Inflammatory macrophage treated with lipopolysaccharide for 4 hours (primary cell): ENCODE data around the gene ADGRG1.
A peak's percentile ranks its signal among the peaks of the same experiment; 100 is the strongest.

ENCODE experiments used
- DNase-seq: peaks from one replicate; pipeline ENCODE4 v3.0.0-alpha.2; 2020

The ADGRG1 gene

GRCh38 chr16:57687363-57687929 is 59.0 kb downstream of the ADGRG1 start:
- DNase-seq: peak; percentile 32

- DNase-seq: no peak
Observed at GRCh38 chr16:57688487-57688986, 60.1 kb downstream of the ADGRG1 start.

GRCh38 chr16:57688987-57689761 is 60.7 kb downstream of the ADGRG1 start:
- no peak for DNase-seq

DNA sequence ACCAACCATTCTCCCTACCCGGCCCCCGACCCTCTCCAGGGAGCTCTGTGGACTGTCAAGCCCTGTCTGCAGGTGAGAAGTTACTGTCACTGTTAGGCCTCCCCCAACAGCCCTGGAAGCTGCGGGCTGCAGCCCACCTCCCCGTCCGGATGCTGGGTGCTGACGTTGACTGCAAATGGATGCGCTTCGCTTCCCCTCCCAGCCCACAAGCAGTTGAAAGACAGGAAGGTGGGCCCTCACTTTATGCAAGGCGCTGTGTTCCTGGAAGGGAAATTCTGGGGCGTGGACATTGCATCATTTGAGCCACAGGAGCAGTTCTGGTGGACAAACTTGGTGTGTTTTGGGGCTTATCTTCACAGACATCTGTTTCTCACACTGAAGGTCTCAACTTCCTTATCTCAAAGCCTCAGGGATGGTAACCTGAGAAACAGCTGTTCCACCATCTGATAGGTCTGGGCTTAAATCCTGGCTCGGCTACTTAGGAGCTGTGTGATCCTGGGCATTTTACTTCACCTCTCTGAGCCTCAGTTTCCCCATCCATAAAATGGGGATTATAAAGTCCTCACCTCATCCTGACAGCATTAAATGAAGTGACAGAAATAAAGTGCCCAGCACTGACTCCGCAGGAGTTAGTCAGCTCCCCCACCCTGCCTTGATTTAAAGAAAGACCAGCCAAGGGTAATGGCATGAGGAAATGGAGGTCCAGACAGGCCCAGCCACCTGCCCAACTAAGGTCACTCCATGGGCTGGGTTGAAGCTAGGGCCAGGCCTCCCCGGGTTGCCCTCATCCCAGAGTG is 61.5 kb downstream of the ADGRG1 start:
- peak; percentile 41 for DNase-seq

GRCh38 chr16:57690782-57691471 is 62.5 kb downstream of the ADGRG1 start:
- peak; percentile 43 for DNase-seq

GRCh38 chr16:57692636-57693035 is 64.2 kb downstream of the ADGRG1 start:
- no peak for DNase-seq

- DNase-seq: no peak
Observed at GRCh38 chr16:57693550-57693949, 65.1 kb downstream of the ADGRG1 start.

DNA sequence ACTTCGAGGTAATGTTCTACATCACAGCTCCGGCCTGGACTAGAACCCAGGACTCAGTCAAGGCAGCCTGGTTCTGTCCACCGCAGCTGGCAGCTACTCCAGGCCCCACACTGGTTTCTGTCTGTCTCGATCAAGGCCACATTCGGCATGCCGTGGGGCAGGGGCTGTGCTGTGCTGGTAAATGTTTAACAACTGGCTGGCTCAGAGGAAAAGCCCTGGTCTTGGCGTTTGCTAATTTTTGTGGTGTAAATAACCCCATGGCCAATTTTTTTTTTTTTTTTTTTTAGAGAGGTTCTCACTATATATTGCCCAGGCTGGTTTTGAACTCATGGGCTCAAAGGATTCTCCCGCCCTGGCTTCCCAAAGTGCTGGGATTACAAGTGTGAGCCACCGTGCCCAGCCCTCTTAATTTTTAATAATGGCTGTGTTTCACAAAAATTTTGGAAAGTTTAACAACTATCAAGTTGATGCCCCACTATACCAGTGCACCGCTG is 65.8 kb downstream of the ADGRG1 start:
- DNase-seq: no peak

DNA sequence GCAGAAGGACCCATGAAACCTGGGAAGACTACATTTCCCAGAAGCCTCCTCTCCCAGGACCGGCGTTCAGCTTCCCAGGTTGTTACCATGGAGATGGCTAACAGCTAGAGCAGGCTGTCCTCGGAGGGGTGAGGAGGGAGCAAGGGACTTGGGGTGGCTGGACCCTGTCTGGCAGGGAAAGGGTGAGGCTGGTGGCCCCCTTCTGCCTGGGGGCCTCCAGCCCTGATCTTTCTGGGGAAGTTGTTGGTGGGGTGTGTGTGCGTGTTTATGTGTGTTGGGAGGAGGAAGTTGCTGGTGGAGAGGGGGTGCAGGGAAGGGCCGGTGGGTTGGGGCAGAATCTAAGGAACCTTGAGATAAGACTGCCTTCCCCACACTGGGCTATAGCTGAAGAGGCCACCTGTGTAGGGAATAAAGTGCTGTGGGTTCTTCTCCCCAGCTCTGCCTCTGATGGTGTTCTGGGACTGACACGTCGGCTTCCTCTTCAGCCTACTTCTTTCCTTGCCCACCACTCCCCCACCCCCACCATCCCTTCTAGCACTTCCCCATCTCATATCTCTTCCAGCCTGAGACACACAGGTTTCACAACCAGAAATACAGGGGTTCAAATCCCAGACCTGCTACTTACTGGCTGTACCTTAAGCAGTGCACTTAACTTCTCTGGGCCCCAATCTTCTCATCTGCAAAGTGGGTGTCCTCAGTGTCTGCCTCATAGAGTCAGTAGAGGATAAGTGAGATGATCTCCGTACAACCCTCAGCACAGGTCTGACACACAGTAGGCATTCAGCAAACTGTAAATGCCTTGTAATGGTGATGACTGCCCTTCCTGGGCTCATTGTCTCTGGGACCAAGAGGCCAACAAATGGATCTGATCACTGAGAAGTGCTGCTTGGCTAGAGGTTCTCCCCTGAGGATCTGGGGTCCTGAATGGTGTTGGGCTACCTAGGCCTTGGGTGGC is 66.6 kb downstream of the ADGRG1 start, which contains the start of gene DRC7:
DRC7 (plus strand) TSS at position 82 of the 955 bp plus-strand sequence. CDS start 3,144 bp downstream, outside the sequence.
- peak; percentile 62 for DNase-seq

DNA sequence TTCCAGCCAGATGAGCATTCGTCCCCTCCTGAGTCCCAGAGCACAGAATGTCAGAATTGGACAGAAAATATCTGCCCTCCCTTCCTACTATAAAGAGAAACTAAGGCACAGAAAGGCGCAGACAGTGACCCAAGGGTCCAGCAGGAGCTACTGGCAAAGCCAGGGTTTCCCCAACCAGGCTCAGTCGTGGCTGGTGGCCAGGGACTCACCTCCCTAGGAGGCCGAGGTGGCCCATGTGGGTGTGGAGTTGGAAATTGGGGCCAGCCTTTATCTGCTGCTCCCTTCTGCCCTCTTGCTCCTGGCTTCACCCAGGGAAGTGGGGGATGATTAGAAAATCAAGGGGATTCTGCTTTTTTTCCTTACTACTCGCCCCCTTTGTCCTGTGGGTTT is 67.2 kb downstream of the ADGRG1 start:
- no peak for DNase-seq

- DNase-seq: no peak
Observed at GRCh38 chr16:57696240-57696639, 67.8 kb downstream of the ADGRG1 start.

DNA sequence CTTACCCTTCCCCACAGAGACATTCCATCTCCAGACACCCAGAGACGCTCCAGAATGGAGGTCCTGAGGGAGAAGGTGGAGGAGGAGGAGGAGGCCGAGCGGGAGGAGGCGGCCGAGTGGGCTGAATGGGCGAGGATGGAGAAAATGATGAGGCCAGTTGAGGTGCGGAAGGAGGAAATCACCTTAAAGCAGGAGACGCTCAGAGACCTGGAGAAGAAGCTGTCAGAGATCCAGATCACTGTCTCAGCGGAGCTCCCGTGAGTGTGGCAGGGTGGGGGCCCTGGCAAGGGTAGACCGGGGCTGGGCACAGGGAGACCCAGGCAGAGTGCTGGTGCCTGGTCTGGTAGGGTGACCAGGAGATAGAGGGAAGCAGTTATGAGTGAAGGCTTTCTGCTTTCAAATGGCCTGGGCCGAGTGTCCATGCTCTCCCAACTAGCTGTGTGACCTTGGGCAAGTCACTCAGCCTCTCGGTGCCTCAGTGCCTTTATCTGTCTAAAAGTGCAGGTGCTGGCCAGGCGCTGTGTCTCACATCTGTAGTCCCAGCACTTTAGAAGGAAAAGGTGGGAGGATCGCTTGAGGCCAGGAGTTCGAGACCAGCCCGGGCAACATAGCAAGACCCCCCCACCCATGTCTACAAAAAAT is 69.6 kb downstream of the ADGRG1 start:
- no peak for DNase-seq

- DNase-seq: no peak
Observed at GRCh38 chr16:57698812-57699405, 70.5 kb downstream of the ADGRG1 start.

DNA sequence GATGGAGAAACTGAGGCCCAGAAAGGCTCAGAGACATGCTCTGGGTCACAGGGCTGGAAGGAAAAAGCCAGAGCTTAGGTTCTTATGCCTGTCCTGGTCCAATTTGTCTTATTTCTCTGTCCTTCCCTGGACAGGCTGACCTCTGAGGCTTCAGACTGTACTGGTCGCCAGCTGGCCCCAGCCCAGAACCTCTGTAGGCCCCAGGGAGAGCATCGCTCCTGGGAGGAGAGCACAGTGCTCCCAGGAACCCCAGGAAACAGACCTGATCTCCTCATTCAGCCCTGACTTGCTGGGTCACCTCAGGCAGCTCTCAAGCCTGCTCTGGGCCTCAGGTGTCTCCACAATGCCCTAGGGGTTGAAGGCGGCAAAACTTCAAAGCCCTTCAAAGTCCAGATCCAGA is 71.1 kb downstream of the ADGRG1 start:
- no peak for DNase-seq

DNA sequence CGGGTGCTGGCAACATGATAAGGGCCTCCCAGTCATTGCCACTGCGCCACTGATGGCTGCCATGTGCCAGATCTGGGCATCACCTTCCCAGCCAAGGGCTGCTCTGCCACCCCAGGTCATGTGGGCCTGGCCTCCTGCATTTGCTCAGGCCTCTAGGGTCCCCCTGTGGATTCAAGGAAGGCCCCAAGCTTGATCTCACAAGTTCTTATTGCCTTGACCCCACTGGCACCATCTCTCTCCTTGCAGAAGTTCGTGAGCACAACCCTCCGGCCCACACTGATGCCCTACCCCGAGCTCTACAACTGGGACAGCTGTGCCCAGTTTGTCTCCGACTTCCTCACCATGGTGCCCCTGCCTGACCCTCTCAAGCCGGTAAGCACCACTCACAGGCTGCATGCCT is 71.5 kb downstream of the ADGRG1 start:
- DNase-seq: no peak

GRCh38 chr16:57700781-57701551 is 72.5 kb downstream of the ADGRG1 start:
- no peak for DNase-seq

- DNase-seq: no peak
Observed at GRCh38 chr16:57701759-57702371, 73.4 kb downstream of the ADGRG1 start.

- no peak for DNase-seq
Observed at GRCh38 chr16:57703416-57704010, 75.1 kb downstream of the ADGRG1 start.
